Testis (tissue), 3 donors: ENCODE results near the gene CRISPLD2. TPM values are rescaled to one million over a fixed set of nuclear protein-coding genes. Genes with fewer than 3 reads are reported as not detected.

Experiments used
- DNase-seq: peaks from one replicate; pipeline ENCODE4 v3.0.0-alpha.2; 2019
- H3K27ac ChIP-seq, 2 donors: fragments of 200-600 bp; sonication (generic); one replicate each; pipeline ENCODE4 v1.5.1; 2019
- H3K27me3 ChIP-seq: fragments of 200-600 bp; sonication (generic); one replicate; pipeline ENCODE4 v1.5.1; 2019
- H3K36me3 ChIP-seq: fragments of 200-600 bp; sonication (generic); one replicate; pipeline ENCODE4 v1.5.1; 2017; ENCODE audit warnings: low read depth; ENCODE audit errors: missing control alignments
- H3K4me1 ChIP-seq: fragments of 200-600 bp; sonication (generic); one replicate; pipeline ENCODE4 v1.5.1; 2019
- H3K4me3 ChIP-seq, 2 donors: fragments of 200-600 bp; sonication (generic); one replicate each; pipeline ENCODE4 v1.5.1; 2017 to 2019
- H3K9me3 ChIP-seq: fragments of 200-600 bp; sonication (generic); one replicate; pipeline ENCODE4 v1.5.1; 2017
- CTCF ChIP-seq, 3 experiments: fragments of 450-650 bp in 2 of 3; fragments of 200-600 bp in 1 of 3; sonication (generic) in 1 of 3; IDR thresholded peaks; one replicate each; pipeline ENCODE4 v1.5.1; 2016 to 2019; ENCODE audit warnings: antibody characterized with exemption in 3 of 3, mild to moderate bottlenecking in 2 of 3, moderate library complexity in 1 of 3
- POLR2A ChIP-seq: fragments of 450-650 bp; IDR thresholded peaks from one replicate; pipeline ENCODE4 v1.6.1; 2017; ENCODE audit warnings: antibody characterized with exemption, mild to moderate bottlenecking, moderate library complexity
- whole genome bisulfite sequencing, 2 donors: methylation state at CpG; one replicate each; pipeline ENCODE4 v1.1.5; 2018; 5-methylcytosine and 5-hydroxymethylcytosine counted together
- intact Hi-C: fragments of 100-400 bp; cut with DNase I; formaldehyde crosslinking; loops from one replicate; pipeline ENCODE4 v1.15.1; 2023; ENCODE audit warnings: low total_unique reads
- polyA plus RNA-seq: library from polyadenylated mRNA; stranded (reverse); fragments of 350-450 nt; fragmentation: Illumina TruSeq; extraction: RNeasy Lipid Tissue Mini Kit (QIAGEN cat#74804); gene quantifications from one replicate; pipeline ENCODE4 v1.2.3, GENCODE V29; 2014; ENCODE audit warnings: low read depth, low replicate concordance; ENCODE audit not compliant: insufficient read depth
- total RNA-seq, 2 donors: library from RNA; depleted of rRNA; stranded (reverse); fragments of >200 nt; gene quantifications; one replicate each; pipeline ENCODE4 v1.2.3, GENCODE V29; 2016

Gene CRISPLD2
- total and polyA plus RNA-seq, 3 donors from 2014 or later = 47.7 to 59.6 (median 48.8) TPM

- no peaks in the 10 kb centered on the region for H3K9me3 ChIP-seq
- no peak overlapping the region for H3K4me3 ChIP-seq
- WGBS, 2 donors = 65 to 66% methylated on average over 18 of the region's 18 CpGs
- H3K27me3 ChIP-seq = no peaks in the 10 kb centered on the region
- intact Hi-C loops = no loop called here
- H3K4me1 ChIP-seq = peaks cover 37% of the 10 kb centered on the region
- TF ChIP-seq POLR2A (no peak), CTCF (IDR thresholded peaks at IDR 0.05) (no peak)
- H3K27ac ChIP-seq = peak overlapping the region; percentile 5 to 79
- no peak for DNase-seq
- no peaks in the 10 kb centered on the region for H3K36me3 ChIP-seq
Observed at GRCh38 chr16:84841787-84842300, 22.1 kb downstream of the CRISPLD2 start.

- WGBS, 2 donors = 64 to 74% methylated on average over 14 to 18 of the region's 18 CpGs
- peaks cover 35% of the 10 kb centered on the region for H3K4me1 ChIP-seq
- intact Hi-C loops = no loop called here
- DNase-seq = no peak
- H3K36me3 ChIP-seq = no peaks in the 10 kb centered on the region
- no peaks in the 10 kb centered on the region for H3K27me3 ChIP-seq
- peak overlapping the region; percentile 59 to 70 for H3K27ac ChIP-seq
- H3K9me3 ChIP-seq = no peaks in the 10 kb centered on the region
- no peak for TF ChIP-seq POLR2A
- TF ChIP-seq CTCF (IDR thresholded peaks at IDR 0.05) = no peak
- no peak overlapping the region for H3K4me3 ChIP-seq
Observed at GRCh38 chr16:84842516-84843148, 22.8 kb downstream of the CRISPLD2 start.

GRCh38 chr16:84843149-84844048 lies 23.6 kb downstream of the CRISPLD2 start:
- no peak for DNase-seq
- Histone ChIP-seq H3K9me3 (no peaks in the 10 kb centered on the region), H3K4me1 (peaks cover 33% of the 10 kb centered on the region), H3K27me3 (no peaks in the 10 kb centered on the region), H3K4me3 (no peak overlapping the region), H3K36me3 (no peaks in the 10 kb centered on the region), H3K27ac (peak overlapping the region in 1 of 2 donors; percentile 70)
- no peak for TF ChIP-seq POLR2A
- no peak for TF ChIP-seq CTCF (IDR thresholded peaks at IDR 0.05)
- intact Hi-C loops = no loop called here
- 60 to 66% methylated on average over 7 to 13 of the region's 13 CpGs for WGBS, 2 donors

- no peak overlapping the region for H3K4me3 ChIP-seq
- no peak for DNase-seq
- no peaks in the 10 kb centered on the region for H3K36me3 ChIP-seq
- H3K9me3 ChIP-seq = no peaks in the 10 kb centered on the region
- no peaks in the 10 kb centered on the region for H3K27me3 ChIP-seq
- intact Hi-C loops = no loop called here
- WGBS, 2 donors = 50 to 53% methylated on average over 4 to 5 of the region's 5 CpGs
- H3K27ac ChIP-seq = peak overlapping the region in 1 of 2 donors; percentile 70
- TF ChIP-seq CTCF (IDR thresholded peaks at IDR 0.05) (no peak), POLR2A (no peak)
- H3K4me1 ChIP-seq = peaks cover 27% of the 10 kb centered on the region
Observed at GRCh38 chr16:84844049-84844350, 24.2 kb downstream of the CRISPLD2 start.
